GM12872 (cell line): ENCODE measurements around the gene RPRD1B.

Source experiments
- CTCF ChIP-seq: IDR thresholded peaks from 3 replicates; pipeline ENCODE4 v1.5.1; 2011; ENCODE audit warnings: low read depth, mild to moderate bottlenecking, low read length, moderate library complexity; ENCODE audit not compliant: insufficient read depth

The RPRD1B gene

GRCh38 chr20:38018385-38018784 is 15.2 kb upstream of the RPRD1B start:
- TF ChIP-seq CTCF: no peak

- TF ChIP-seq CTCF: no peak
Observed at GRCh38 chr20:38021087-38021772, 12.3 kb upstream of the RPRD1B start.

- TF ChIP-seq CTCF: no peak
Observed at GRCh38 chr20:38023181-38024001, 10.2 kb upstream of the RPRD1B start.

- TF ChIP-seq CTCF: no peak
Observed at GRCh38 chr20:38024496-38024895, 9.1 kb upstream of the RPRD1B start.

GRCh38 chr20:38029453-38029852 is 4.1 kb upstream of the RPRD1B start:
- no peak for TF ChIP-seq CTCF

- no peak for TF ChIP-seq CTCF
Observed at GRCh38 chr20:38031957-38032356, 1.6 kb upstream of the RPRD1B start.

- TF ChIP-seq CTCF: no peak
Observed at GRCh38 chr20:38032585-38033329, 789 bp upstream of the RPRD1B start.
